HepG2 (cell line): Measurements from ENCODE around the gene KNG1. TPM values are rescaled to one million over a fixed set of nuclear protein-coding genes. Genes with fewer than 3 reads are reported as not detected.

Experiments
- ARNT2 ChIP-seq: sonication (generic); formaldehyde crosslinking; IDR thresholded peaks from 2 replicates; pipeline ENCODE4 v1.8.0; 2022; ENCODE audit warnings: mild to moderate bottlenecking, low read depth, missing genetic modification reagents, moderate library complexity
- ATF7-NPFF ChIP-seq: sonication (generic); formaldehyde crosslinking; IDR thresholded peaks from 2 replicates; pipeline ENCODE4 v1.8.1; 2023; ENCODE audit warnings: mild to moderate bottlenecking, low read depth, missing genetic modification reagents, moderate library complexity
- ATM ChIP-seq: fragments of 450-650 bp; IDR thresholded peaks from 2 replicates; pipeline ENCODE4 v1.7.1; 2017; ENCODE audit warnings: mild to moderate bottlenecking, borderline replicate concordance
- DBP ChIP-seq: sonication (generic); formaldehyde crosslinking; IDR thresholded peaks from 2 replicates; pipeline ENCODE4 v1.4.0; 2020; ENCODE audit warnings: missing genetic modification reagents; ENCODE audit errors: not compliant biosample characterization
- ELF4 ChIP-seq: sonication (generic); formaldehyde crosslinking; IDR thresholded peaks from 2 replicates; pipeline ENCODE4 v1.5.0; 2020; ENCODE audit warnings: missing genetic modification reagents, mild to moderate bottlenecking, moderate library complexity, borderline replicate concordance
- HNF4A ChIP-seq: sonication (generic); formaldehyde crosslinking; IDR thresholded peaks from 2 replicates; pipeline ENCODE4 v1.4.0; 2020; ENCODE audit warnings: missing genetic modification reagents
- HOXA3 ChIP-seq: sonication (generic); formaldehyde crosslinking; IDR thresholded peaks from 2 replicates; pipeline ENCODE4 v1.5.0; 2020; ENCODE audit warnings: missing genetic modification reagents
- NKX3-1 ChIP-seq: sonication (generic); formaldehyde crosslinking; IDR thresholded peaks from 2 replicates; pipeline ENCODE4 v1.5.0; 2020; ENCODE audit warnings: missing genetic modification reagents
- PHF21A ChIP-seq: sonication (generic); formaldehyde crosslinking; IDR thresholded peaks from 2 replicates; pipeline ENCODE4 v1.5.0; 2020; ENCODE audit warnings: mild to moderate bottlenecking, missing genetic modification reagents
- REXO4 ChIP-seq: sonication (generic); formaldehyde crosslinking; IDR thresholded peaks from 2 replicates; pipeline ENCODE4 v1.8.0; 2022; ENCODE audit warnings: missing genetic modification reagents, mild to moderate bottlenecking, borderline replicate concordance
- SNAPC2 ChIP-seq: sonication (generic); formaldehyde crosslinking; IDR thresholded peaks from 2 replicates; pipeline ENCODE4 v1.8.1; 2022; ENCODE audit warnings: mild to moderate bottlenecking, missing genetic modification reagents
- SP140L ChIP-seq: sonication (generic); formaldehyde crosslinking; IDR thresholded peaks from 2 replicates; pipeline ENCODE4 v1.4.0; 2020; ENCODE audit warnings: missing genetic modification reagents, borderline replicate concordance
- TAF1 ChIP-seq: sonication (generic); formaldehyde crosslinking; IDR thresholded peaks from 2 replicates; pipeline ENCODE4 v1.4.0; 2020; ENCODE audit warnings: missing genetic modification reagents
- TMF1 ChIP-seq: sonication (generic); formaldehyde crosslinking; IDR thresholded peaks from 2 replicates; pipeline ENCODE4 v1.8.1; 2022; ENCODE audit warnings: low read depth, missing genetic modification reagents
- ZIK1 ChIP-seq: sonication (generic); formaldehyde crosslinking; IDR thresholded peaks from 2 replicates; pipeline ENCODE4 v1.5.0; 2020; ENCODE audit warnings: mild to moderate bottlenecking, low read depth, missing genetic modification reagents, borderline replicate concordance
- ZNF264 ChIP-seq: sonication (generic); formaldehyde crosslinking; IDR thresholded peaks from 2 replicates; pipeline ENCODE4 v1.4.0; 2020; ENCODE audit warnings: missing genetic modification reagents
- ZNF281 ChIP-seq: sonication (generic); formaldehyde crosslinking; IDR thresholded peaks from 2 replicates; pipeline ENCODE4 v1.4.0; 2020; ENCODE audit warnings: missing genetic modification reagents, borderline replicate concordance
- ZNF296 ChIP-seq: sonication (generic); formaldehyde crosslinking; conservative IDR thresholded peaks from 2 replicates; pipeline ENCODE4 v1.5.0; 2020; ENCODE audit warnings: mild to moderate bottlenecking, missing genetic modification reagents
- ZNF367 ChIP-seq: sonication (generic); formaldehyde crosslinking; IDR thresholded peaks from 2 replicates; pipeline ENCODE4 v1.4.0; 2020; ENCODE audit warnings: missing genetic modification reagents, borderline replicate concordance
- ZNF547 ChIP-seq: sonication (generic); formaldehyde crosslinking; IDR thresholded peaks from 2 replicates; pipeline ENCODE4 v1.5.1; 2020; ENCODE audit warnings: mild to moderate bottlenecking, missing genetic modification reagents
- ZNF557 ChIP-seq: sonication (generic); formaldehyde crosslinking; IDR thresholded peaks from 2 replicates; pipeline ENCODE4 v1.4.0; 2020; ENCODE audit warnings: missing genetic modification reagents
- ZNF562 ChIP-seq: sonication (generic); formaldehyde crosslinking; IDR thresholded peaks from 2 replicates; pipeline ENCODE4 v1.8.0; 2022; ENCODE audit warnings: missing genetic modification reagents, borderline replicate concordance
- polyA plus RNA-seq, 8 experiments: library from polyadenylated mRNA; depleted of rRNA in 3 of 8; stranded (reverse) in 7 of 8; unstranded in 1 of 8; fragments of >200 nt; fragmentation: Illumina TruSeq in 4 of 8; extraction: Trizol in 4 of 8; gene quantifications; 2 replicates each; pipeline versions ENCODE4 v1.2.1 to v1.2.3, GENCODE V29; 2011 to 2016; ENCODE audit warnings: low read depth in 4 of 8, missing spikeins in 1 of 8, mixed read lengths in 1 of 8; ENCODE audit not compliant: insufficient read depth in 1 of 8
- total RNA-seq, 5 experiments: library from RNA; depleted of rRNA; stranded (reverse); fragments of >200 nt; fragmentation: Illumina TruSeq; extraction: Trizol; gene quantifications; 2 replicates each; pipeline ENCODE4 v1.2.3, GENCODE V29; 2016; ENCODE audit warnings: low read depth in 1 of 5
- TF ChIP-seq, protein P1 (sequence below): sonication (generic); formaldehyde crosslinking; IDR thresholded peaks from 2 replicates; pipeline ENCODE4 v1.9.0; 2021; ENCODE audit warnings: missing genetic modification reagents, mild to moderate bottlenecking, borderline replicate concordance
- TF ChIP-seq, protein P2 (sequence below): sonication (generic); formaldehyde crosslinking; IDR thresholded peaks from 2 replicates; pipeline ENCODE4 v1.5.0; 2020; ENCODE audit warnings: missing genetic modification reagents

Gene KNG1
- total and polyA plus RNA-seq, 2 of the 13 experiments (the other 11 are each of a cell fraction or from before 2014, with no cell fraction given): 6.5 to 7.0 TPM

DNA sequence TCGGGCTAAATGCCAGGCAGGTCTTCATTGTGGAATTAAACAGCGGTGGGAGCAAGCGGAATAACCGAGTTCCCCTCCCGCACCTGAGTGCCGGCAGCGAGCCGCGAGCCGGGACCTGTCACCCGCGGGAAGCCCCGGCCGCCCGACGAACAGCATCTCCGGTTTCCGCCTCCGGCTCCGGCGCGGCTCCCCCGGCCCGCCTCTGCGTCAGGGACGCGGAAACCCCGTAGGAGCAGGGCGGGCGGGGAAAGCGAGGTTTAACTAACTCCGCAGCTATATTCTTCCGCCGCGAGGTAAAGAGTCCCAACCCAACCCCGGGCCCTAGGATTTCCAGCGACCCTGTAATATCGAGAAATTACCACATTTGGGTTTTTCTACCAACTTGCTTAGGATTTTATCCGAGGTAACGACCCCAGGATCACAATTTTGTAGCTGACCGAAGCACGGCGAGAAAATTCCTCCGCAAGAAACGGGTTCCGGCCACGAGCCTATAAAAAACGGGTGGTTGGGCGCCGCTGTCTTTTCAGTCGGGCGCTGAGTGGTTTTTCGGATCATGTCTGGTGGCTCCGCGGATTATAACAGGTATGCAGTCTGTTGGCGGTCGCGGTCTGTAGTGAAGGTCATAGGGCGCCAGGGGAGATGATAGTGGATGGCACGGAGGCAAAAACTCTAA lies 66.0 kb downstream of the KNG1 start, which contains the start of gene EIF4A2 (continued):
- peak; percentile 47; the same call in 1 of the 2 replicates for TF ChIP-seq ZNF547 (CRISPR knock-in tag)
- no peak for TF ChIP-seq ATM
- no peak for TF ChIP-seq ZIK1
- peak; percentile 93; the same call in 1 of the 2 replicates for TF ChIP-seq ELF4 (CRISPR knock-in tag)
- TF ChIP-seq, protein P1, sequence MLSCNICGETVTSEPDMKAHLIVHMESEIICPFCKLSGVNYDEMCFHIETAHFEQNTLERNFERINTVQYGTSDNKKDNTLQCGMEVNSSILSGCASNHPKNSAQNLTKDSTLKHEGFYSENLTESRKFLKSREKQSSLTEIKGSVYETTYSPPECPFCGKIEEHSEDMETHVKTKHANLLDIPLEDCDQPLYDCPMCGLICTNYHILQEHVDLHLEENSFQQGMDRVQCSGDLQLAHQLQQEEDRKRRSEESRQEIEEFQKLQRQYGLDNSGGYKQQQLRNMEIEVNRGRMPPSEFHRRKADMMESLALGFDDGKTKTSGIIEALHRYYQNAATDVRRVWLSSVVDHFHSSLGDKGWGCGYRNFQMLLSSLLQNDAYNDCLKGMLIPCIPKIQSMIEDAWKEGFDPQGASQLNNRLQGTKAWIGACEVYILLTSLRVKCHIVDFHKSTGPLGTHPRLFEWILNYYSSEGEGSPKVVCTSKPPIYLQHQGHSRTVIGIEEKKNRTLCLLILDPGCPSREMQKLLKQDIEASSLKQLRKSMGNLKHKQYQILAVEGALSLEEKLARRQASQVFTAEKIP (CRISPR knock-in tag): no peak
- no peak; the same call in 1 of the 2 replicates for TF ChIP-seq ZNF367 (CRISPR knock-in tag)
- no peak for TF ChIP-seq ZNF264 (CRISPR knock-in tag)
- peak; percentile 94 for TF ChIP-seq TAF1 (CRISPR knock-in tag)
- TF ChIP-seq SNAPC2 (CRISPR knock-in tag): no peak
- no peak for TF ChIP-seq DBP (CRISPR knock-in tag)
- TF ChIP-seq ARNT2: peak; percentile 40; the same call in 1 of the 2 replicates
- no peak for TF ChIP-seq ZNF296 (CRISPR knock-in tag)
- TF ChIP-seq, protein P2, sequence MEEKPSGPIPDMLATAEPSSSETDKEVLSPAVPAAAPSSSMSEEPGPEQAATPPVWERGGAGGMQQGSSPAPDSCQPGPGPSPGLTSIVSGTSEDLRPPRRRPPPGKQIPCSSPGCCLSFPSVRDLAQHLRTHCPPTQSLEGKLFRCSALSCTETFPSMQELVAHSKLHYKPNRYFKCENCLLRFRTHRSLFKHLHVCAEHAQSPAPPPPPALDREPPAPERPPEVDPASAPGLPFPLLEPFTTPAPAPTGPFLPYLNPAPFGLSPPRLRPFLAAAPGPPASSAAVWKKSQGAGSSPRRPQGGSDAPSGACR: peak; percentile 80
- peak; percentile 16; the same call in 1 of the 2 replicates for TF ChIP-seq ATF7-NPFF (CRISPR knock-in tag)
- no peak for TF ChIP-seq ZNF281
- no peak for TF ChIP-seq REXO4
- TF ChIP-seq PHF21A: peak; percentile 68; the same call in 1 of the 2 replicates
- TF ChIP-seq ZNF562 (CRISPR knock-in tag): no peak; the same call in 1 of the 2 replicates
- peak; percentile 83 for TF ChIP-seq HOXA3 (CRISPR knock-in tag)
- no peak for TF ChIP-seq SP140L (CRISPR knock-in tag)
- no peak for TF ChIP-seq TMF1 (CRISPR knock-in tag)
- 0 out of 2 replicates have a peak, but pooled peaks have one; percentile 44 for TF ChIP-seq ZNF557 (CRISPR knock-in tag)
- TF ChIP-seq HNF4A (CRISPR knock-in tag): no peak
- peak; percentile 86 for TF ChIP-seq NKX3-1 (CRISPR knock-in tag)
